Activated T-cell treated with anti-CD3 and anti-CD28 coated beads, Interleukin-2, amount 50 U/mL, for 4 hours (primary cell): Measurements from ENCODE around the gene CARS1. TPM values are rescaled to one million over a fixed set of nuclear protein-coding genes. Genes with fewer than 3 reads are reported as not detected.
"Not testable (repeated sequence)": the region's sequence is repeated elsewhere in the genome, so short reads cannot be mapped to it uniquely, and the experiment has no call there.

Source experiments
- ATAC-seq, 2 donors: fragments of 200-7000 bp; cut with Tn5 transposase; one replicate each; pipeline ENCODE4 v1.10.0; 2021
- DNase-seq: peaks from one replicate; pipeline ENCODE4 v3.0.0-alpha.2; 2020
- H3K27me3 Mint-ChIP-seq: one replicate; pipeline ENCODE4 v1.8.0; 2021; ENCODE audit warnings: low read depth, mixed read lengths
- H3K36me3 Mint-ChIP-seq: one replicate; pipeline ENCODE4 v1.8.0; 2022; ENCODE audit warnings: mixed read lengths; ENCODE audit not compliant: insufficient read depth
- H3K4me1 Mint-ChIP-seq: one replicate; pipeline ENCODE4 v1.8.0; 2021; ENCODE audit warnings: low read depth, mixed read lengths
- H3K4me3 Mint-ChIP-seq: one replicate; pipeline ENCODE4 v1.8.0; 2021; ENCODE audit warnings: mild to moderate bottlenecking, moderate library complexity, mixed read lengths
- H3K9me3 Mint-ChIP-seq: one replicate; pipeline ENCODE4 v1.8.0; 2021; ENCODE audit warnings: mixed read lengths
- total RNA-seq, 3 donors: library from RNA; stranded (reverse); gene quantifications; one replicate each; pipeline ENCODE4 v1.2.1, GENCODE V29; 2021

The CARS1 gene
- total RNA-seq, 3 donors from 2014 or later, result 72.4 to 110 (median 88.1) TPM

DNA sequence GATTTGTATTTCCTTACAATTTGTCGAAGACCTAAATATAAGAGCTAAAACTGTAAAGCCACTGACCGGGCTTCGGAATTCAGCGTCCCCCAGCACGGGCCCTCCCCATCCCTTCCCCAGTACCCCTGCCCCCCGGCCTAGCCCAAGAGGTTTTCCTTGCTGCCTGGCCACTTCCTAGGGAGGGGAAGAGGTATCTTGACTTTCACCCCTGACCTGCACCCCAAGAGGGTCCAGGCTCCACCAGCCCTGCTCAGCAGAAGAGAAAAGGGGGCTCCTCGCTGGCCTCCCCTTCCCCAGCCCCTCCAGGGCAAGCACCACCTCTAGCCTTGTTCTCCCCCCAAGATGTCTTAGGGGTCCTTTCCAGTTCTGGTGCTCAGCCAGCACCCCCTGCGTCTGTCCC, 26.1 kb upstream of the CARS1 start:
- no peak for ATAC-seq
- Mint-ChIP-seq H3K36me3 (no peaks in the 10 kb centered on the region), H3K4me3 (no peak overlapping the region), H3K9me3 (no peaks in the 10 kb centered on the region), H3K4me1 (no peaks in the 10 kb centered on the region), H3K27me3 (peaks cover 2% of the 10 kb centered on the region)
- no peak for DNase-seq

DNA sequence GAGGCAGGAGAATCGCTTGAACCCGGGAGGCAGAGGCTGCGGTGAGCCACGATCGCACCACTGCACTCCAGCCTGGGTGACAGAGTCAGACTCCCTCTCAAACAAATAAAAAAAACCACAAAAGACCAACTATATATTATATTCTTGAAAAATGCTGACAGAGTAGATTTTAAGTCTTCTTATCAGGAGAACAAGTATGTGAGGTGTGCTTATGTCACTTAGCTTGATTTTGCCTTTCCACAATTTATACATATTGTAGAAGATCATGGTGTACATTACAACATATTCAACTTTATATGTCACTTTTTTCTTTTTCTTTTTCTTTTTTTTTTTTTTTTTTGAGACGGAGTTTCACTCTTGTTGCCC, 24.1 kb upstream of the CARS1 start:
- Mint-ChIP-seq H3K9me3 (no peaks in the 10 kb centered on the region), H3K4me3 (no peak overlapping the region), H3K27me3 (peaks cover 5% of the 10 kb centered on the region), H3K4me1 (no peaks in the 10 kb centered on the region), H3K36me3 (no peaks in the 10 kb centered on the region)
- ATAC-seq, result no peak
- no peak for DNase-seq

DNA sequence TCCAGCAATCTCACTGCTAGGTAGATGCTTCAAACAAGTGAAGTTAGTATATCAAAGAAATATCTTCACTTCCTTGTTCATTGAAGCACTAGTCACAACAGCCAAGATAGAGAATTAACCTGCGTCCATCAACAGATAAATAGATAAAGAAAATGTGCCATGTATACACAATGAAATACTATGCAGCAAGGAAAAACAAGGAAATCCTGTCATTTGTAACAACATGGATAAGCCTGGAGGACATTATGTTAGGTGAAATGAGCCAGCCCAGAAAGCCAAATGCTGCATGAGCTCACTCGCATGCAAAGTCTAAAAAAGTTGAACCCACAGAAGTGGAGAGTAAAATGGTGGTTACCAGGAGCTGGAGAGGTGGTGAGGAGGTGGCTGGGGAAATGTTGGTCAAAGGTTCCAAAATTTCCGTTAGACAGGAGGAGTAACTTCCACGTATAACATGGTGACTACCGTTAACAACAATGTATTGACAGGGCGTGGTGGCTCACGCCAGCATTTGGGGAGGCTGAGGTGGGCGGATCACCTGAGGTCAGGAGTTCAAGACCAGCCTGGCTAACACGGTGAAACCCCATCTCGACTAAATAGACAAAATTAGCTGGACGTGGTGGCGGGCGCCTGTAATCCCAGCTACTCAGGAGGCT, 23.6 kb upstream of the CARS1 start:
- peaks cover 5% of the 10 kb centered on the region for H3K27me3 Mint-ChIP-seq
- no peaks in the 10 kb centered on the region for H3K36me3 Mint-ChIP-seq
- DNase-seq, result no peak
- no peak overlapping the region for H3K4me3 Mint-ChIP-seq
- no peaks in the 10 kb centered on the region for H3K9me3 Mint-ChIP-seq
- H3K4me1 Mint-ChIP-seq, result no peaks in the 10 kb centered on the region
- ATAC-seq, result no peak

DNA sequence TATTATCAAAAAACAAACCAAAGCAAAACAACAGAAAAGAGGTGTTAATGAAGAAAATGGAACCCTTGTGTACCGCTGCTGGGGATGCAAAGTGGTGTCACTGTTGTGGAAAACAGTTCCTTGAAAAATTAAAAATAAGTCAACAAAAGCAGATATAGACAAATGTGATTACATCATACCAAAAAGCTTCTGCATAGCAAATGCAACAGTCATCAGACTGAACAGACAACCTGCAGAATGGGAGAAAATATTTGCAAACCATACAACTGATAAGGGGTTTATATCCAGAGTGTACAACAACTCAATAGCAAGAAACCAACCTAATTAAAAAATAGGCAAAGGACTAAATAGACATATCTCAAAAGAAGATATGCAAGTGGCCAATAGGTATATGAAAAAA, 22.9 kb upstream of the CARS1 start:
- ATAC-seq, result no peak
- no peaks in the 10 kb centered on the region for H3K9me3 Mint-ChIP-seq
- peaks cover 5% of the 10 kb centered on the region for H3K27me3 Mint-ChIP-seq
- no peak for DNase-seq
- H3K4me3 Mint-ChIP-seq, result no peak overlapping the region
- H3K36me3 Mint-ChIP-seq, result no peaks in the 10 kb centered on the region
- H3K4me1 Mint-ChIP-seq, result no peaks in the 10 kb centered on the region

DNA sequence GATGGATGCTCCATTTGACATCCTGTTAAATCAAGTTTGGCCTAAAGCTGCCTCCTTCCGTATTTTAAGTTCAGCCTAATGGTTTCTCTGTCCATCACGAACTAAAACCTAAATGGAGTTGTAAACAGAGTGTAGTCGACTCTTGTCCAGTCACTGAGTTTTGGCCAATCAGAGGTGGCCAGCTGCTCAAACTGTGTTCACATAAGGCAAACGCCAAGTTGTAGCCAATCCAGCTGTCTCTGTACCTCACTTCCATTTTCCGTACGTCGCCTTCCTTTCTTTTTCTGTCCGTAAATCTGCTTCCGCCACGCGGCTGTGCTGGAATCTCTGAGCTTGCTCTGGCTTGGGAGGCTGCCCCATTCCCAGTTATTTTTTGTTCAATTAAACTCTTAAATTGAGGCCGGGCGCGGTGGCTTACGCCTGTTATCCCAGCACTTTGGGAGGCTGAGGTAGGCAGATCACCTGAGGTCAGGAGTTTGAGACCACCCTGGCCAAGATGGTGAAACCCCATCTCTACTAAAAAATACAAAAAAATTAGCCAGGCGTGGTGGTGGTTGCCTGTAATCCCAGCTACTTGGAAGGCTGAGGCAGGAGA, 20.7 kb upstream of the CARS1 start:
- no peak overlapping the region for H3K4me3 Mint-ChIP-seq
- H3K27me3 Mint-ChIP-seq, result peaks cover 7% of the 10 kb centered on the region
- no peaks in the 10 kb centered on the region for H3K9me3 Mint-ChIP-seq
- ATAC-seq (no peak), DNase-seq (no peak)
- H3K4me1 Mint-ChIP-seq, result no peaks in the 10 kb centered on the region
- H3K36me3 Mint-ChIP-seq, result no peaks in the 10 kb centered on the region

DNA sequence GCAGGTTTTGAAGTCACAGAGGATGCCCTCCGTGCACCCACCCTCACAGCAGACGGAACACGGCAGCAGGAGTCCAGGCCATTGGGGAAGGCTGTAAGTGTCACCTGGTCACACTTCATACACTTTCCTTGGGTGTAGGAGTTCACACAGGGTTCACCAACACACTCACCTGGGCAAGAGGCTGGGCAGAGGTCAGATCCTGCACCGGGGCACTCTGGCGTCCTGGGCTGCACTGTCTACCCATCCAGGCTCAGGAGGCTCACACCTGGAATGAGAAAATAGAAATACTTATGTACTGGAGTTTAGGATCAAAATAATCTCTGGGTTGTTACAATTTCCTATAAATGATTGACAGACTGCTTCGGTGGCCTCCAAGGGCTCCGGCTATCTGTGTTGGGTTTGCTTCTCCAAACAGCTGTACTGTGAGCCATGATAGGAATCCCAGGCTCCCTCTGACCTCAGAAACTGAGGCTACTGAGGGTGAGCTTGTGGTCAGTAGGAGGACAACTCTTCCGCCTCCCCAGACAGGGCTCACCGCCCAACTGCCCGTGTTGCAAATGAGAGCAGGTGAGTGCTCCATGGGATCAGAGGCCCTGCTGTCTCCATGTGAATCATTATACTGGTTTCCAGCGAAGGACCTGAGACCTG, 20.1 kb upstream of the CARS1 start:
- DNase-seq (no peak), ATAC-seq (no peak)
- Mint-ChIP-seq H3K9me3 (no peaks in the 10 kb centered on the region), H3K27me3 (peaks cover 7% of the 10 kb centered on the region), H3K36me3 (no peaks in the 10 kb centered on the region), H3K4me1 (no peaks in the 10 kb centered on the region), H3K4me3 (no peak overlapping the region)

DNA sequence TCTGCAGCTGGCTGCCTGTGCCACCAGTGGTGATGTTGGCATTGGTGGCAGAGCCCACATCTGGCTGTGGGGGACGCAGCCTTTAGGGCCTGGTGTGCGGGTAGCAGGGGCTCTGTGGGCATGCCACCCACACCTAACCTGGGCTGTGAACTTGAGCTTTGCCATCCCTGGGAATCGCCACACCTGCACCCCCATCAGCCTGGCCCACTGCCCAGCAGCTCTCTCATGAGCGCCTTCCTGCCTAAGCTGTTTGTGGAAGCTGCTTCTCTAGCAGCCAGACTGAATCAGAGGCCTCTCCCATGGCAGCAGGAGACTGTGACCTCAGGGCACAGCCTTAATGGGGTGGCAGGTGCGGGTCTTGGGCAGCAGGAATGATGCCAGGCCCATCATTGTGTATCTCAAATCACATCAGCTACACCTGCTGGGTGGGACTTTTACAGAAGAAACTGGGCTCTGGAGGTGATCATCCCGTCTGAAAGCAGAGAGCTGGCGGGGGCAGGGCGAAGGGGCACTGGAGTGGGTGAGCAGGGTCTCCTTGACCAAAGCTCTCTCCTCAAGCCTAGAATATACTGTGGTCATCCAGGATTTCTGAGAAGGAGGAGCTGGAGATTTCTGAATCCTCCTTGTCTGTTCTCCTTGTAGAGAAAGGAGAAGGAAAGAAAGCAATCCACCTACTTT, 17.8 kb upstream of the CARS1 start:
- Mint-ChIP-seq H3K4me3 (no peak overlapping the region), H3K36me3 (no peaks in the 10 kb centered on the region), H3K9me3 (no peaks in the 10 kb centered on the region), H3K4me1 (no peaks in the 10 kb centered on the region), H3K27me3 (peaks cover 5% of the 10 kb centered on the region)
- ATAC-seq (no peak), DNase-seq (no peak)

DNA sequence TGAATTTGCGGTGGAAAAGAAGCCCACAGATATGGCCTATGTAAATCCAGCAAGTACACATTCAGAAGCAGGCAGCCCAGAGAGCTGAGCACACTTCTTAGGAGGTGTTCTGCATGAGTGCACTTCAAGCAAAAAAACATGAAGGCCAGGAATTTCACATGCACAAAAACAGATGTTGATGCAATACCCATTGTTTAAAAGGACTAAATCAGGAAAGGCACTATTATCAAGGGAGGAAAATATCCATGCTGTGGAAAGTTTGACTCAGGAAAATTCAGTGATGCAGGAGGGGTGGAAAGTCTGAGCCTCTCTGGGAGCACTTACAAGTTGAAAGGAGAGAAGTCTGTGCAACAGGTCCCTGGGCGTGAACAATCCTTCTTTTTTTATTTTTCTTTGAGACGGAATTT, 15.8 kb upstream of the CARS1 start:
- Mint-ChIP-seq H3K27me3 (peaks cover 5% of the 10 kb centered on the region), H3K36me3 (no peaks in the 10 kb centered on the region), H3K4me3 (no peak overlapping the region), H3K4me1 (no peaks in the 10 kb centered on the region), H3K9me3 (no peaks in the 10 kb centered on the region)
- no peak for ATAC-seq
- no peak for DNase-seq

DNA sequence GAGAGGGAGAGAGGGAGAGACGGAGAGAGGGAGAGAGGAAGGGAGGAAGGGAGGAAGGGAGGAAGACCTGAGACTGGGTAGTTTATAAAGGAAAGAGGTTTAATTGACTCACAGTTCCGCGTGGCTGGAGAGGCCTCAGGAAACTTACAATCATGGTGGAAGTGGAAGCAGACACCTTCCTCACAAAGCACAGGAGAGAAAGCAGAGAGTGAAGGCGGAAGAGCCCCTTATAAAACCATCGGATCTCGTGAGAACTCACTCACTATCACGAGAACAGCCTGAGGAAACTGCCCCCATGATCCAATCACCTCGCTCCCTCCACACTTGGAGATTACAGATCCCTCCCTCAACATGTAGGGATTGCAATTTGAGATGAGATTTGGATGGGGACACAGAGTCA, 12.2 kb upstream of the CARS1 start:
- Mint-ChIP-seq H3K9me3 (no peaks in the 10 kb centered on the region), H3K27me3 (peaks cover 6% of the 10 kb centered on the region), H3K4me1 (no peaks in the 10 kb centered on the region), H3K4me3 (no peak overlapping the region), H3K36me3 (no peaks in the 10 kb centered on the region)
- ATAC-seq (no peak), DNase-seq (no peak)

DNA sequence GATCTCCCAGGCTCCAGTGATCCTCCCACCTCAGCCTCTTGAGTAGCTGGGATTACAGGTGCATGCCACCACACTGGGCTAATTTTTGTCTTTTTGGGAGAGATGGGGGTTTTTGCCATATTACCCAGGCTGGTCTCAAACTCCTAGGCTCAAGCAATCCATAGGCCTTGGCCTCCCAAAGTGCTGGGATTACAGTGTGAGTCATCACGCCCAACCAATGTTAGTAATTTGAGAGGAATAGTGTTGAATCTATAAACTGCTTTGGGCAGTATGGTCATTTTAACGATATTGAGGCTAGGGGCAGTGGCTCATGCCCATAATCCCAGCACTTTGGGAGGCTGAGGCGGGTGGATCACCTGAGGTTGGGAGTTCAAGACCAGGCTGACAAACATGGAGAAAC, 9.1 kb upstream of the CARS1 start:
- H3K27me3 Mint-ChIP-seq, DNase-seq, ATAC-seq, H3K4me3 Mint-ChIP-seq, H3K9me3 Mint-ChIP-seq, H3K4me1 Mint-ChIP-seq, H3K36me3 Mint-ChIP-seq: not testable (repeated sequence)

DNA sequence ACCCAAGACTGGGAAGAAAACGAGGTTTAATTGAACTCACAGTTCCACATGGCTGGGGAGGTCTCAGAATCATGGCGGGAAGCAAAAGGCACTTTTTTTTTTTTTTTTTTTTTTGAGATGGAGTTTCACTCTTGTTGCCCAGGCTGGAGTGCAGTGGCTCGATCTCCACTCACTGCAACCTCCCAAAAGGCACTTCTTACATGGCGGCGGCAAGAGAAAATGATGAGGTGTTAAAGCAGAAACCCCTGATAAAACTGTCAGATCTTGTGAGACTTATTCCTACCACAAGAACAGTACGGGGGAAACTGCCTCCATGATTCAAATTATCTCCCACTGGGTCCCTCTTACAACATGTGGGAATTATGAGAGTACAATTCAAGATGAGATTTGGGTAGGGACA, 7.5 kb upstream of the CARS1 start:
- H3K27me3 Mint-ChIP-seq, H3K36me3 Mint-ChIP-seq, H3K4me1 Mint-ChIP-seq, H3K4me3 Mint-ChIP-seq, DNase-seq, H3K9me3 Mint-ChIP-seq, ATAC-seq: not testable (repeated sequence)

DNA sequence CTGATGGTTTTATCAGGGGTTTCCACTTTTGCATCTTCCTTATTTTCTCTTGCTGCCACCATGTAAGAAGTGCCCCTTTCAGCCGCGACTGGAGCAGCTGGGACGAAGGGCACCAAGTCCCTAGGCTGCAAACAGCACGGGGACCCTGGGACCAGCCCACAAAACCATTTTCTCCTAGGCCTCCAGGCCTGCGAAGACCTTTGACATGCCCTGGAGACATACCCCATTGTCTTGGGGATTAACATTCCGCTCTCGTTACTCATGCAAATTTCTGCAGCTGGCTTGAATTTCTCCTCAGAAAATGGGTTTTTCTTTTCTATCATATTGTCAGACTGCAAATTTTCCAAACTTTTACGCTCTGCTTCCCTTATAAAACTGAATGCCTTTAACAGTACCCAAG, 6.7 kb upstream of the CARS1 start:
- ATAC-seq, DNase-seq, H3K4me3 Mint-ChIP-seq, H3K36me3 Mint-ChIP-seq, H3K9me3 Mint-ChIP-seq, H3K4me1 Mint-ChIP-seq, H3K27me3 Mint-ChIP-seq: not testable (repeated sequence)

DNA sequence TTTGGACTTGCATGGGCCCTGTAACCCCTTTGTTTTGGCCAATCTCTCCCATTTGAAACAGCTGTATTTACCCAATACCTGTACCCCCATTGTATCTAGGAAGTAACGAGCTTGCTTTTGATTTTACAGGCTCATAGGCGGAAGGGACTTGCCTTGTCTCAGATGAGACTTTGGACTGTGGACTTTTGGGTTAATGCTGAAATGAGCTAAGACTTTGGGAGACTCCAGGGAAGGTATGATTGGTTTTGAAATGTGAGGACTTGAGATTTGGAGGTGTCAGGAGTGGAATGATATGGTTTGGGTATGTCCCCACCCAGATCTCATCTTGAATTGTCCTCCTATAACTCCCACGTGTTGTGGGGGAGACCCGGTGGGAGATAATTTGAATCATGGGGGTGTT, 6.2 kb upstream of the CARS1 start:
- not testable (repeated sequence) for ATAC-seq, H3K9me3 Mint-ChIP-seq, H3K4me1 Mint-ChIP-seq, H3K27me3 Mint-ChIP-seq, DNase-seq, H3K4me3 Mint-ChIP-seq, H3K36me3 Mint-ChIP-seq

DNA sequence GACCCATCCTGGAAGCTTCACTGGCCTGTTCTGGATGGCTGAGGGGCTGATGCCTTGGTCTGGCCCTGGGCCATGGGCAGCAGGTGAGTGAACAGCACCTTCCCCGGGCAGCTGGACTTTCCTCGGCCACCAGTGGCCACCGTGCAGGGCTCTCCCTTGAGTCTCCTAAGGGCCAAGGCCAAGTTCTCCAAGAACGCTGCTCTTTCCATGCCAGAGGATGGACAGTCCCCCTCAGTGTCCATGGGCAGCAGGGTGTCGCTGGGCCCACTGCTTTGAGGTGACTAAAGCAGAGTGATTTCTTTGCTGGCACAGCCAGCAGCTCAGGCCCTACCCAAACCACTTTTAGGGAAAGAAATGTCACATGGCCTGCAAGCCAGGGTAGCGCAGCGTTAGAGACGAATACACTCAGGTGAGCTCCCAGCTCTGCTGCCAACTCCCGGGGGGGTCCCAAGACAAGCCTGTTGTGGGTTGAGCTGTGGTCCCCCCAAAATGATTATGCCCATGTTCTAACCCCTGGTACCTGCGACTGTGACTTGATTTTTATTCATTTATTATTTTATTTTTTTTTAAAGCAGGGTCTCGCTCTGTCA, 3.3 kb upstream of the CARS1 start:
- ATAC-seq (no peak), DNase-seq (no peak)
- H3K4me3 Mint-ChIP-seq, result no peak overlapping the region
- no peaks in the 10 kb centered on the region for H3K36me3 Mint-ChIP-seq
- peaks cover 7% of the 10 kb centered on the region for H3K27me3 Mint-ChIP-seq
- peaks cover 12% of the 10 kb centered on the region for H3K4me1 Mint-ChIP-seq
- no peaks in the 10 kb centered on the region for H3K9me3 Mint-ChIP-seq
